Endodermal cell (in vitro differentiated cells): ENCODE measurements around the gene MACROH2A1. TPM values are rescaled to one million over a fixed set of nuclear protein-coding genes. Genes with fewer than 3 reads are reported as not detected.
A peak's percentile ranks its signal among the peaks of the same experiment; 100 is the strongest.

ENCODE experiments used
- DNase-seq: peaks from one replicate; pipeline ENCODE4 v3.0.0-alpha.2; 2017
- H3K27ac ChIP-seq: 2 replicates; pipeline ENCODE4 v1.5.1; 2013; ENCODE audit warnings: mild to moderate bottlenecking, low read depth, low read length, moderate library complexity
- H3K27me3 ChIP-seq: 2 replicates; pipeline ENCODE4 v1.6.1; 2013; ENCODE audit warnings: mild to moderate bottlenecking, low read length, moderate library complexity; ENCODE audit not compliant: insufficient read depth, control insufficient read depth, poor library complexity, severe bottlenecking
- H3K36me3 ChIP-seq: 2 replicates; pipeline ENCODE4 v1.7.0; 2013; ENCODE audit warnings: mild to moderate bottlenecking, low read length, moderate library complexity; ENCODE audit not compliant: control insufficient read depth, insufficient read depth
- H3K4me1 ChIP-seq: one replicate; pipeline ENCODE4 v1.7.0; 2013; ENCODE audit warnings: low read length; ENCODE audit not compliant: control insufficient read depth, insufficient read depth
- H3K4me3 ChIP-seq: 2 replicates; pipeline ENCODE4 v1.5.1; 2013; ENCODE audit warnings: mild to moderate bottlenecking, low read length, moderate library complexity
- H3K9ac ChIP-seq: 2 replicates; pipeline ENCODE4 v1.6.1; 2013; ENCODE audit warnings: mild to moderate bottlenecking, low read length, moderate library complexity; ENCODE audit not compliant: poor library complexity, severe bottlenecking; ENCODE audit errors: extremely low read depth
- H3K9me3 ChIP-seq: 2 replicates; pipeline ENCODE4 v1.6.1; 2013; ENCODE audit warnings: mild to moderate bottlenecking, low read length, moderate library complexity; ENCODE audit not compliant: control insufficient read depth
- H3K27ac Mint-ChIP-seq: 2 replicates; pipeline ENCODE4 v1.8.0; 2020; ENCODE audit warnings: mixed read lengths
- H3K27me3 Mint-ChIP-seq: 2 replicates; pipeline ENCODE4 v1.8.0; 2021; ENCODE audit warnings: mild to moderate bottlenecking, mixed read lengths; ENCODE audit not compliant: insufficient read depth
- H3K36me3 Mint-ChIP-seq: 2 replicates; pipeline ENCODE4 v1.8.0; 2020; ENCODE audit warnings: low read depth, mixed read lengths
- H3K4me1 Mint-ChIP-seq: 2 replicates; pipeline ENCODE4 v1.8.0; 2020; ENCODE audit warnings: mixed read lengths
- H3K4me3 Mint-ChIP-seq: 2 replicates; pipeline ENCODE4 v1.8.0; 2020; ENCODE audit warnings: mild to moderate bottlenecking, moderate library complexity, mixed read lengths
- H3K9me3 Mint-ChIP-seq: 2 replicates; pipeline ENCODE4 v1.8.0; 2020; ENCODE audit warnings: mild to moderate bottlenecking, mixed read lengths
- CTCF ChIP-seq: fragments of 200-600 bp; sonication (generic); conservative IDR thresholded peaks from 2 replicates; pipeline ENCODE4 v1.5.0; 2021; ENCODE audit warnings: antibody characterized with exemption, mild to moderate bottlenecking
- WGBS, 2 experiments: methylation state at CpG; one replicate each; pipeline versions ENCODE4 v1.1.5 to v1.1.7; 2013; ENCODE audit warnings: missing lambda C conversion rate in 2 of 2, mixed read lengths in 1 of 2; ENCODE audit not compliant: insufficient coverage in 1 of 2, insufficient read length in 1 of 2; 5-methylcytosine and 5-hydroxymethylcytosine counted together
- total RNA-seq, 2 donors: library from RNA; stranded (reverse); fragmentation: NEBNext Ultra II Directional in 1 of 2; extraction: Animal tissue kit (Norgen Biotek cat#: 25700) in 1 of 2; gene quantifications; 2 replicates in 1 of 2; 3 replicates in 1 of 2; pipeline ENCODE4 v1.2.1, GENCODE V29; 2021

MACROH2A1 gene
- total RNA-seq, 2 donors from 2014 or later, result 256 to 288 TPM

- H3K27ac ChIP-seq, result no peak overlapping the region
- WGBS, 2 experiments, result 91 to 100% methylated on average over 5 to 7 of the region's 7 CpGs
- no peak overlapping the region for H3K4me3 Mint-ChIP-seq
- H3K9me3 ChIP-seq, result no peaks in the 10 kb centered on the region
- no peaks in the 10 kb centered on the region for H3K27me3 ChIP-seq
- H3K36me3 Mint-ChIP-seq, result no peaks in the 10 kb centered on the region
- DNase-seq, result peak; percentile 35
- no peak overlapping the region for H3K27ac Mint-ChIP-seq
- no peaks in the 10 kb centered on the region for H3K9me3 Mint-ChIP-seq
- H3K36me3 ChIP-seq, result no peaks in the 10 kb centered on the region
- H3K4me3 ChIP-seq, result no peak overlapping the region
- peaks cover 46% of the 10 kb centered on the region for H3K4me1 Mint-ChIP-seq
- peaks cover 19% of the 10 kb centered on the region for H3K27me3 Mint-ChIP-seq
- H3K9ac ChIP-seq, result no peak overlapping the region
- TF ChIP-seq CTCF, result no peak
- peaks cover 31% of the 10 kb centered on the region for H3K4me1 ChIP-seq
Measured at GRCh38 chr5:135308245-135308644, 90.8 kb downstream of the MACROH2A1 start.

GRCh38 chr5:135307143-135307903, 91.7 kb downstream of the MACROH2A1 start:
- H3K27ac Mint-ChIP-seq, result peak overlapping the region; percentile 19
- H3K4me1 Mint-ChIP-seq, result peaks cover 46% of the 10 kb centered on the region
- H3K4me1 ChIP-seq, result peaks cover 31% of the 10 kb centered on the region
- no peak overlapping the region for H3K9ac ChIP-seq
- no peak overlapping the region for H3K27ac ChIP-seq
- peaks cover 16% of the 10 kb centered on the region for H3K27me3 Mint-ChIP-seq
- no peaks in the 10 kb centered on the region for H3K9me3 ChIP-seq
- no peak overlapping the region for H3K4me3 Mint-ChIP-seq
- H3K27me3 ChIP-seq, result no peaks in the 10 kb centered on the region
- WGBS, 2 experiments, result 68 to 87% methylated on average over 12 to 23 of the region's 23 CpGs
- DNase-seq, result peak; percentile 74
- H3K36me3 Mint-ChIP-seq, result no peaks in the 10 kb centered on the region
- no peaks in the 10 kb centered on the region for H3K36me3 ChIP-seq
- no peak for TF ChIP-seq CTCF
- no peaks in the 10 kb centered on the region for H3K9me3 Mint-ChIP-seq
- H3K4me3 ChIP-seq, result peak overlapping the region; percentile 44

- no peak overlapping the region for H3K27ac Mint-ChIP-seq
- Histone ChIP-seq H3K27ac (no peak overlapping the region), H3K9me3 (no peaks in the 10 kb centered on the region), H3K9ac (no peak overlapping the region), H3K4me1 (peaks cover 31% of the 10 kb centered on the region), H3K4me3 (peak overlapping the region; percentile 44), H3K36me3 (no peaks in the 10 kb centered on the region), H3K27me3 (no peaks in the 10 kb centered on the region)
- 82% methylated on average over 9 of the region's 9 CpGs; no CpG with 5 or more reads in 1 of the 2 experiments for WGBS, 2 experiments
- DNase-seq, result no peak
- no peak overlapping the region for H3K4me3 Mint-ChIP-seq
- no peaks in the 10 kb centered on the region for H3K9me3 Mint-ChIP-seq
- TF ChIP-seq CTCF, result no peak
- peaks cover 19% of the 10 kb centered on the region for H3K27me3 Mint-ChIP-seq
- peaks cover 46% of the 10 kb centered on the region for H3K4me1 Mint-ChIP-seq
- no peaks in the 10 kb centered on the region for H3K36me3 Mint-ChIP-seq
Measured at GRCh38 chr5:135306557-135306956, 92.5 kb downstream of the MACROH2A1 start.
